H9 (cell line): ENCODE data around the gene EDRF1. TPM values are rescaled to one million over a fixed set of nuclear protein-coding genes. Genes with fewer than 3 reads are reported as not detected.

Experiments
- DNase-seq: peaks from one replicate; pipeline ENCODE4 v3.0.0-alpha.2; 2017
- H2AFZ ChIP-seq: one replicate; pipeline ENCODE4 v1.6.1; 2013; ENCODE audit warnings: mild to moderate bottlenecking, low read length, control low read depth, moderate library complexity
- H2AK5ac ChIP-seq: 2 replicates; pipeline ENCODE4 v1.6.1; 2013; ENCODE audit warnings: low read length, control low read depth, mixed read lengths; ENCODE audit not compliant: insufficient read length
- H2BK120ac ChIP-seq: one replicate; pipeline ENCODE4 v1.6.1; 2013; ENCODE audit warnings: low read depth, mild to moderate bottlenecking, low read length, control low read depth, inconsistent platforms; ENCODE audit not compliant: poor library complexity, severe bottlenecking
- H2BK12ac ChIP-seq: 2 replicates; pipeline ENCODE4 v1.6.1; 2013; ENCODE audit warnings: low read length, control low read depth, mixed read lengths, low read depth; ENCODE audit not compliant: insufficient read length
- H2BK15ac ChIP-seq: 2 replicates; pipeline ENCODE4 v1.6.1; 2013; ENCODE audit warnings: low read depth, low read length, control low read depth
- H2BK20ac ChIP-seq: one replicate; pipeline ENCODE4 v1.6.1; 2013; ENCODE audit warnings: low read depth, mild to moderate bottlenecking, low read length, control low read depth, inconsistent platforms; ENCODE audit not compliant: poor library complexity, severe bottlenecking
- H2BK5ac ChIP-seq: 2 replicates; pipeline ENCODE4 v1.6.1; 2013; ENCODE audit warnings: low read length, control low read depth, mixed read lengths; ENCODE audit not compliant: insufficient read length
- H3K14ac ChIP-seq: 2 replicates; pipeline ENCODE4 v1.6.1; 2013; ENCODE audit warnings: low read length, control low read depth; ENCODE audit not compliant: insufficient read depth
- H3K18ac ChIP-seq: 2 replicates; pipeline ENCODE4 v1.6.1; 2013; ENCODE audit warnings: low read depth, mild to moderate bottlenecking, mixed read lengths, low read length, control low read depth; ENCODE audit not compliant: insufficient read length
- H3K23ac ChIP-seq: 2 replicates; pipeline ENCODE4 v1.6.1; 2013; ENCODE audit warnings: low read length, control low read depth, mixed read lengths, low read depth; ENCODE audit not compliant: insufficient read length
- H3K23me2 ChIP-seq: 2 replicates; pipeline ENCODE4 v1.6.1; 2013; ENCODE audit warnings: low read depth, mild to moderate bottlenecking, mixed read lengths, low read length, control low read depth; ENCODE audit not compliant: insufficient read length, poor library complexity, severe bottlenecking
- H3K27ac ChIP-seq: 2 replicates; pipeline ENCODE4 v1.5.1; 2013; ENCODE audit warnings: low read length, control low read depth, mixed read lengths, low read depth; ENCODE audit not compliant: insufficient read length
- H3K27me3 ChIP-seq: 2 replicates; pipeline ENCODE4 v1.6.1; 2013; ENCODE audit warnings: low read length, control low read depth, inconsistent platforms; ENCODE audit not compliant: insufficient read depth
- H3K4ac ChIP-seq: 2 replicates; pipeline ENCODE4 v1.6.1; 2013; ENCODE audit warnings: low read depth, mild to moderate bottlenecking, control low read depth, inconsistent platforms, low read length, moderate library complexity
- H3K4me1 ChIP-seq: 2 replicates; pipeline ENCODE4 v1.6.1; 2013; ENCODE audit warnings: low read length, control low read depth, inconsistent platforms; ENCODE audit not compliant: insufficient read depth
- H3K4me2 ChIP-seq: 2 replicates; pipeline ENCODE4 v1.6.1; 2013; ENCODE audit warnings: low read length, control low read depth, mixed read lengths; ENCODE audit not compliant: insufficient read length, insufficient read depth
- H3K56ac ChIP-seq: 2 replicates; pipeline ENCODE4 v1.6.1; 2013; ENCODE audit warnings: low read depth, mild to moderate bottlenecking, mixed read lengths, low read length, control low read depth; ENCODE audit not compliant: insufficient read length
- H3K79me1 ChIP-seq: 2 replicates; pipeline ENCODE4 v1.6.1; 2013; ENCODE audit warnings: low read depth, mild to moderate bottlenecking, moderate library complexity, low read length, control low read depth, inconsistent platforms; ENCODE audit not compliant: insufficient read depth, poor library complexity, severe bottlenecking
- H3K79me2 ChIP-seq: 2 replicates; pipeline ENCODE4 v1.6.1; 2013; ENCODE audit warnings: low read length, control low read depth, inconsistent platforms; ENCODE audit not compliant: insufficient read depth
- H3K9ac ChIP-seq: 2 replicates; pipeline ENCODE4 v1.6.1; 2013; ENCODE audit warnings: low read length, control low read depth, mixed read lengths; ENCODE audit not compliant: insufficient read length; ENCODE audit errors: extremely low read depth
- H3K9me3 ChIP-seq: one replicate; pipeline ENCODE4 v1.6.1; 2013; ENCODE audit warnings: low read depth, low read length, inconsistent platforms; ENCODE audit not compliant: control insufficient read depth
- H3T11ph ChIP-seq: one replicate; pipeline ENCODE4 v1.6.1; 2013; ENCODE audit warnings: mild to moderate bottlenecking, low read length, control low read depth, inconsistent platforms
- H4K20me1 ChIP-seq: one replicate; pipeline ENCODE4 v1.6.1; 2013; ENCODE audit not compliant: control insufficient read depth, insufficient read length, insufficient read depth
- H4K5ac ChIP-seq: 2 replicates; pipeline ENCODE4 v1.6.1; 2013; ENCODE audit warnings: low read depth, mild to moderate bottlenecking, mixed read lengths, low read length, control low read depth; ENCODE audit not compliant: insufficient read length
- H4K8ac ChIP-seq: replicated peaks from 2 replicates; pipeline ENCODE4 v1.6.1; 2013; ENCODE audit warnings: low read length, control low read depth, mixed read lengths, low read depth; ENCODE audit not compliant: insufficient read length
- H4K91ac ChIP-seq: 2 replicates; pipeline ENCODE4 v1.6.1; 2013; ENCODE audit warnings: low read depth, mild to moderate bottlenecking, moderate library complexity, mixed read lengths, low read length, control low read depth; ENCODE audit not compliant: insufficient read length
- H3K27ac Mint-ChIP-seq, 3 experiments: 2 replicates in 2 of 3; 3 replicates in 1 of 3; pipeline ENCODE4 v1.8.0; 2020 to 2021; ENCODE audit warnings: mixed read lengths in 3 of 3, mild to moderate bottlenecking in 1 of 3, moderate library complexity in 1 of 3
- H3K27me3 Mint-ChIP-seq: 2 replicates; pipeline ENCODE4 v1.8.0; 2021; ENCODE audit warnings: low read depth, mild to moderate bottlenecking, moderate library complexity, mixed read lengths
- H3K36me3 Mint-ChIP-seq, 3 experiments: 2 replicates in 2 of 3; 3 replicates in 1 of 3; pipeline ENCODE4 v1.8.0; 2020 to 2021; ENCODE audit warnings: low read depth in 3 of 3, mixed read lengths in 3 of 3; ENCODE audit not compliant: insufficient read depth in 1 of 3
- H3K4me1 Mint-ChIP-seq, 2 experiments: 2 replicates each; pipeline ENCODE4 v1.8.0; 2020; ENCODE audit warnings: mixed read lengths in 2 of 2
- H3K4me3 Mint-ChIP-seq, 2 experiments: 2 replicates in 1 of 2; 3 replicates in 1 of 2; pipeline ENCODE4 v1.8.0; 2020 to 2021; ENCODE audit warnings: mild to moderate bottlenecking in 2 of 2, mixed read lengths in 2 of 2, moderate library complexity in 1 of 2
- H3K9me3 Mint-ChIP-seq, 2 experiments: 2 replicates in 1 of 2; 3 replicates in 1 of 2; pipeline ENCODE4 v1.8.0; 2020; ENCODE audit warnings: mild to moderate bottlenecking in 2 of 2, mixed read lengths in 2 of 2, moderate library complexity in 1 of 2
- WGBS: extraction: QIAGEN DNeasy Blood & Tissue Kit; methylation state at CpG from one replicate; pipeline ENCODE4 v1.1.7; 2013; ENCODE audit warnings: missing lambda C conversion rate, low lambda C conversion rate, mixed read lengths; ENCODE audit not compliant: insufficient read length; ENCODE audit errors: extremely low coverage; 5-methylcytosine and 5-hydroxymethylcytosine counted together
- total RNA-seq: library from RNA; stranded (reverse); gene quantifications from 2 replicates; pipeline ENCODE4 v1.2.1, GENCODE V29; 2021
- TF ChIP-seq, protein P1 (sequence below): fragments of 200-600 bp; sonication (generic); conservative IDR thresholded peaks from 3 replicates; pipeline ENCODE4 v1.8.0; 2021; ENCODE audit warnings: antibody characterized with exemption, mild to moderate bottlenecking

The EDRF1 gene
- total RNA-seq, 1 experiment from 2014 or later = 51.0 TPM

DNA sequence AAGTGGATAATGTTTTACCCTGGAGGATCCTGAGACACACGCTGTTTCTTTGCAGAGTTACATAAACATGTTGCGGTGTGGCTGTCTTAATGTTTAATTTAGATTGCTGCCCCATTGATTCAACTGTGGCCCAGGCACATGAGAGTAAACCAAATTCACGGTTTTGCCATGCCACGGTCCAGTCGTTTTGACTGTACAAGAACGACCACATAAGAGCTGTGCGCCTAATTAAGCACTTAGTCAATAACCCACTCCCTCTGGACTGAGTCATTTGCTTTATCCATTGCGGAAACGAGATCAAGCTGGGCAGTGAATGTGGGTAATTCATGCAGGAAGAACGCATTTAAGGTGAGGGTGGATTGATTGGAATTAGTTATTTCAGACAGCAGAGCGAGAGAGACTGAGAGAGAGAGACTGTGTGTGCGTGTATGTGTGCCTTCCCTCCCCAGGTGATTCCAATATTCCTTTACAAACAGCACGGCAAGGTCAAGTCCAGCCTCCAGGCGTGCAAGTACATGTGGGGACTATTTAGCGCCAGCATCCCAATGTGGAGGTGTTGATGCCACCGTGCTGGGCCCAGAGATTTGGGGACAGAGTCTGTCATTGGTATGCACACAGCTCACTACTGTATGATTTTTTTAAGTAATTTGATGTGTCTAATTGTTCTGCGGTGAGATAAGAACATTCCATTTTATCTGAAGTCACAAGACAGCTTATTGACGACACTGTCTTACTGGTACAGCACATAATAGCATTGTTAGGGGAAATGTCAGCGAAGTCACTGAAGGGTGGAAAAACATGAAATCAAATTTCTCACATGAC lies 28.1 kb upstream of the EDRF1 start:
- Mint-ChIP-seq H3K4me1 (peaks cover 0 to 7% of the 10 kb centered on the region in 2 experiments; a peak in 2 of 4 replicates), H3K27me3 (peaks cover 3% of the 10 kb centered on the region; the same call in 1 of the 2 replicates), H3K27ac (no peak overlapping the region), H3K36me3 (no peaks in the 10 kb centered on the region), H3K4me3 (no peak overlapping the region), H3K9me3 (no peaks in the 10 kb centered on the region)
- H2AK5ac ChIP-seq = no peak overlapping the region
- no peak overlapping the region for H2BK12ac ChIP-seq
- H3K4me1 ChIP-seq = 0 out of 2 replicates have a peak, but pooled peaks cover 2% of the 10 kb centered on the region
- no peaks in the 10 kb centered on the region for H3K23me2 ChIP-seq
- H4K91ac ChIP-seq = no peak overlapping the region
- H2BK120ac ChIP-seq = no peak overlapping the region
- H3K18ac ChIP-seq = no peak overlapping the region
- H2BK15ac ChIP-seq = no peak overlapping the region
- H4K20me1 ChIP-seq = no peaks in the 10 kb centered on the region
- no peak overlapping the region for H4K8ac ChIP-seq
- no peak overlapping the region for H3T11ph ChIP-seq
- H3K27ac ChIP-seq = no peak overlapping the region
- H3K23ac ChIP-seq = no peak overlapping the region
- H3K27me3 ChIP-seq = no peaks in the 10 kb centered on the region
- H2AFZ ChIP-seq = no peak overlapping the region
- no peaks in the 10 kb centered on the region for H3K79me1 ChIP-seq
- H3K9me3 ChIP-seq = no peaks in the 10 kb centered on the region
- no peak overlapping the region for H2BK20ac ChIP-seq
- H4K5ac ChIP-seq = no peak overlapping the region
- no peak overlapping the region for H3K56ac ChIP-seq
- H3K79me2 ChIP-seq = no peaks in the 10 kb centered on the region
- H3K9ac ChIP-seq = no peak overlapping the region
- H3K14ac ChIP-seq = no peak overlapping the region
- no peak for DNase-seq
- H3K4me2 ChIP-seq = no peak overlapping the region
- WGBS = no CpG with 5 or more reads among the region's 19 CpGs
- no peak overlapping the region for H3K4ac ChIP-seq
- TF ChIP-seq, protein P1, sequence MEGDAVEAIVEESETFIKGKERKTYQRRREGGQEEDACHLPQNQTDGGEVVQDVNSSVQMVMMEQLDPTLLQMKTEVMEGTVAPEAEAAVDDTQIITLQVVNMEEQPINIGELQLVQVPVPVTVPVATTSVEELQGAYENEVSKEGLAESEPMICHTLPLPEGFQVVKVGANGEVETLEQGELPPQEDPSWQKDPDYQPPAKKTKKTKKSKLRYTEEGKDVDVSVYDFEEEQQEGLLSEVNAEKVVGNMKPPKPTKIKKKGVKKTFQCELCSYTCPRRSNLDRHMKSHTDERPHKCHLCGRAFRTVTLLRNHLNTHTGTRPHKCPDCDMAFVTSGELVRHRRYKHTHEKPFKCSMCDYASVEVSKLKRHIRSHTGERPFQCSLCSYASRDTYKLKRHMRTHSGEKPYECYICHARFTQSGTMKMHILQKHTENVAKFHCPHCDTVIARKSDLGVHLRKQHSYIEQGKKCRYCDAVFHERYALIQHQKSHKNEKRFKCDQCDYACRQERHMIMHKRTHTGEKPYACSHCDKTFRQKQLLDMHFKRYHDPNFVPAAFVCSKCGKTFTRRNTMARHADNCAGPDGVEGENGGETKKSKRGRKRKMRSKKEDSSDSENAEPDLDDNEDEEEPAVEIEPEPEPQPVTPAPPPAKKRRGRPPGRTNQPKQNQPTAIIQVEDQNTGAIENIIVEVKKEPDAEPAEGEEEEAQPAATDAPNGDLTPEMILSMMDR = no peak
- no peak overlapping the region for H2BK5ac ChIP-seq
